ENCODE measurements around the gene RERE. TPM values are rescaled to one million over a fixed set of nuclear protein-coding genes. Genes with fewer than 3 reads are reported as not detected.

RERE gene
- total and polyA plus RNA-seq, 2 donors (not counting 3 experiments of a cell fraction or from before 2014, with no cell fraction given) = 14.1 to 113 TPM

DNA sequence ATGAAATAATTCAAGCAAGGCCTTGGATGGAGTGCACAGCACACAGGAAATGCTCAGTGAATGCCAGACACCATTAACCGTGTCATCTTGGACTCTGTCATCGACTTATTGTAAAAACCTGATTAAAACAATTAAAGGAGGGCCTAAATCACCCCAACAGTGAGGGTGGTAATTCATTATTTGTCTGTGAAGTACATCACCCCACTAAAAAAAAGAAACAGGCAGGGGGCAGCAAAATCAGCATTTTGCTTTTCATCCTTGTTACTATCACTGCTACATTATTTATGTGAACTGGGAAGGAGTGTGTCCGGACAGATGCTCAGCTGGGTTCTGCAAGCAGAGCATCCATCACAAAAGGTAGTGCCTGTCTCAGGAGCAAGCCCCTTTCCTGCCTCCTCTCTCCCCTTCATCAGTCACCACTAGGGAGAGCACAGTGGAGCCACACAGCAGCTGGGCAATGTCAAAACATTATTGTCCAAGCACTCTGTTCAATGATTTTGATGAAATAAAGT, 98.5 kb downstream of the RERE start:
- Histone ChIP-seq H3K9ac (replicated peaks; ENCODE audit: extremely low read depth, insufficient read depth, low read length) (no peak overlapping the region), H3K4me3 (replicated peaks in 1 of 3; ENCODE audit: insufficient read depth in 1 of 3, low read depth in 1 of 3, low read length in 3 of 3) (no peak overlapping the region), H2AFZ (ENCODE audit: low read depth, low read length) (no peak overlapping the region), H3K9me3 (replicated peaks; ENCODE audit: control insufficient read depth, insufficient read depth, low read length) (no peaks in the 10 kb centered on the region), H3K36me3 (ENCODE audit: control insufficient read depth in 2 of 2, extremely low read depth in 1 of 2, insufficient read depth in 2 of 2, low read length in 2 of 2) (no peaks in the 10 kb centered on the region), H3K9me1 (replicated peaks; ENCODE audit: control insufficient read depth, extremely low read depth, insufficient read depth, low read length) (no peaks in the 10 kb centered on the region), H4K20me1 (replicated peaks; ENCODE audit: control insufficient read depth, extremely low read depth, insufficient read depth, low read length) (no peaks in the 10 kb centered on the region), H3K27ac (ENCODE audit: insufficient read depth, low read depth, low read length) (no peak overlapping the region), H3K79me2 (ENCODE audit: control insufficient read depth, insufficient read depth, low read length) (peaks cover 8% of the 10 kb centered on the region), H3K4me2 (ENCODE audit: insufficient read depth, low read length) (no peak overlapping the region), H3K4me1 (ENCODE audit: control insufficient read depth, extremely low read depth, insufficient read depth, low read length) (peaks cover under 1% of the 10 kb centered on the region), H3K27me3 (ENCODE audit: control insufficient read depth in 2 of 2, insufficient read depth in 2 of 2, low read length in 2 of 2) (no peaks in the 10 kb centered on the region)
- TF ChIP-seq GATA2 (IDR thresholded peaks at IDR 0.05; ENCODE audit: insufficient read depth, insufficient read length, low read depth, low read length) = no peak
- TF ChIP-seq, protein P1, sequence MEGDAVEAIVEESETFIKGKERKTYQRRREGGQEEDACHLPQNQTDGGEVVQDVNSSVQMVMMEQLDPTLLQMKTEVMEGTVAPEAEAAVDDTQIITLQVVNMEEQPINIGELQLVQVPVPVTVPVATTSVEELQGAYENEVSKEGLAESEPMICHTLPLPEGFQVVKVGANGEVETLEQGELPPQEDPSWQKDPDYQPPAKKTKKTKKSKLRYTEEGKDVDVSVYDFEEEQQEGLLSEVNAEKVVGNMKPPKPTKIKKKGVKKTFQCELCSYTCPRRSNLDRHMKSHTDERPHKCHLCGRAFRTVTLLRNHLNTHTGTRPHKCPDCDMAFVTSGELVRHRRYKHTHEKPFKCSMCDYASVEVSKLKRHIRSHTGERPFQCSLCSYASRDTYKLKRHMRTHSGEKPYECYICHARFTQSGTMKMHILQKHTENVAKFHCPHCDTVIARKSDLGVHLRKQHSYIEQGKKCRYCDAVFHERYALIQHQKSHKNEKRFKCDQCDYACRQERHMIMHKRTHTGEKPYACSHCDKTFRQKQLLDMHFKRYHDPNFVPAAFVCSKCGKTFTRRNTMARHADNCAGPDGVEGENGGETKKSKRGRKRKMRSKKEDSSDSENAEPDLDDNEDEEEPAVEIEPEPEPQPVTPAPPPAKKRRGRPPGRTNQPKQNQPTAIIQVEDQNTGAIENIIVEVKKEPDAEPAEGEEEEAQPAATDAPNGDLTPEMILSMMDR (IDR thresholded peaks at IDR 0.05; ENCODE audit: extremely low read depth in 1 of 2, insufficient read depth in 1 of 2, low read depth in 1 of 2, low read length in 2 of 2) = peak in 1 of 2 donors; percentile 20
- dilution Hi-C loops (cut with MboI; ENCODE audit: extremely low pct_ligation_motif_present, low sequenced_read_pairs) (no loop called here), intact Hi-C loops (cut with micrococcal nuclease) (loop anchor here (1.0 kb wide), 1 partner anchor 129 kb away; no protein-coding TSS in a partner anchor)
- DNase-seq (ENCODE audit: low read depth, low spot score) (peak; percentile 16), FAIRE-seq (no peak)
- ChIA-PET POLR2A (no interaction called here), CTCF (interaction anchor here (1.1 to 2.4 kb wide), 4 partner anchors 8 to 132 kb away, joined by 4 to 31 read pairs (median 8); no protein-coding TSS in a partner anchor)
- no TSS peak for BruUV-seq (replicated peaks)

GRCh38 chr1:8717148-8717547, 100.3 kb downstream of the RERE start:
- Histone ChIP-seq H3K4me3 (replicated peaks in 1 of 3; ENCODE audit: insufficient read depth in 1 of 3, low read depth in 1 of 3, low read length in 3 of 3) (no peak overlapping the region), H3K9me1 (replicated peaks; ENCODE audit: control insufficient read depth, extremely low read depth, insufficient read depth, low read length) (no peaks in the 10 kb centered on the region), H3K4me2 (ENCODE audit: insufficient read depth, low read length) (no peak overlapping the region), H3K9me3 (replicated peaks; ENCODE audit: control insufficient read depth, insufficient read depth, low read length) (no peaks in the 10 kb centered on the region), H3K27ac (ENCODE audit: insufficient read depth, low read depth, low read length) (no peak overlapping the region), H3K36me3 (ENCODE audit: control insufficient read depth in 2 of 2, extremely low read depth in 1 of 2, insufficient read depth in 2 of 2, low read length in 2 of 2) (no peaks in the 10 kb centered on the region), H4K20me1 (replicated peaks; ENCODE audit: control insufficient read depth, extremely low read depth, insufficient read depth, low read length) (no peaks in the 10 kb centered on the region), H3K4me1 (ENCODE audit: control insufficient read depth, extremely low read depth, insufficient read depth, low read length) (peaks cover 16% of the 10 kb centered on the region), H2AFZ (ENCODE audit: low read depth, low read length) (no peak overlapping the region), H3K79me2 (ENCODE audit: control insufficient read depth, insufficient read depth, low read length) (peaks cover 8% of the 10 kb centered on the region), H3K27me3 (ENCODE audit: control insufficient read depth in 2 of 2, insufficient read depth in 2 of 2, low read length in 2 of 2) (no peaks in the 10 kb centered on the region), H3K9ac (replicated peaks; ENCODE audit: extremely low read depth, insufficient read depth, low read length) (no peak overlapping the region)
- intact Hi-C loops (cut with micrococcal nuclease) (no loop called here), dilution Hi-C loops (cut with MboI; ENCODE audit: extremely low pct_ligation_motif_present, low sequenced_read_pairs) (no loop called here)
- DNase-seq (ENCODE audit: low read depth, low spot score) (no peak), FAIRE-seq (no peak)
- POLR2A ChIA-PET = no interaction called here
- CTCF ChIA-PET = interaction anchor here (0.9 to 2.3 kb wide), 3 partner anchors 9 to 46 kb away, joined by 3 to 12 read pairs (median 4); no protein-coding TSS in a partner anchor
- TF ChIP-seq MAX (IDR thresholded peaks at IDR 0.05; ENCODE audit: insufficient read depth, insufficient read length) = no peak
- no peak for TF ChIP-seq POLR2A (IDR thresholded peaks at IDR 0.05; ENCODE audit: low read depth, low read length)
- no peak for TF ChIP-seq POLR2AphosphoS5 (IDR thresholded peaks at IDR 0.05; ENCODE audit: insufficient read depth, low read depth, low read length)
- no peak for TF ChIP-seq EZH2 (IDR thresholded peaks at IDR 0.05; ENCODE audit: borderline replicate concordance, low read depth, low read length, severe bottlenecking)
- TF ChIP-seq, protein P1 (IDR thresholded peaks at IDR 0.05; ENCODE audit: extremely low read depth in 1 of 2, insufficient read depth in 1 of 2, low read depth in 1 of 2, low read length in 2 of 2) = no peak
- TF ChIP-seq JUN (IDR thresholded peaks at IDR 0.05; ENCODE audit: borderline replicate concordance, insufficient read depth, insufficient read length, low read depth) = no peak
- TF ChIP-seq FOS (IDR thresholded peaks at IDR 0.05; ENCODE audit: borderline replicate concordance, insufficient read depth, low read length) = no peak
- TF ChIP-seq GATA2 (IDR thresholded peaks at IDR 0.05; ENCODE audit: insufficient read depth, insufficient read length, low read depth, low read length) = no peak
- no peak for TF ChIP-seq MYC (IDR thresholded peaks at IDR 0.05; ENCODE audit: low read depth, low read length)
- no TSS peak for BruUV-seq (replicated peaks)
